CD4-positive, alpha-beta T cell treated with Interleukin-15 for 1 hour (primary cell): ENCODE data around the gene HELQ.
A peak's percentile ranks its signal among the peaks of the same experiment; 100 is the strongest.
"Not testable (repeated sequence)": the region's sequence is repeated elsewhere in the genome, so short reads cannot be mapped to it uniquely, and the experiment has no call there.

Experiments
- DNase-seq: peaks from one replicate; pipeline ENCODE4 v3.0.0-alpha.2; 2020

The HELQ gene

DNA sequence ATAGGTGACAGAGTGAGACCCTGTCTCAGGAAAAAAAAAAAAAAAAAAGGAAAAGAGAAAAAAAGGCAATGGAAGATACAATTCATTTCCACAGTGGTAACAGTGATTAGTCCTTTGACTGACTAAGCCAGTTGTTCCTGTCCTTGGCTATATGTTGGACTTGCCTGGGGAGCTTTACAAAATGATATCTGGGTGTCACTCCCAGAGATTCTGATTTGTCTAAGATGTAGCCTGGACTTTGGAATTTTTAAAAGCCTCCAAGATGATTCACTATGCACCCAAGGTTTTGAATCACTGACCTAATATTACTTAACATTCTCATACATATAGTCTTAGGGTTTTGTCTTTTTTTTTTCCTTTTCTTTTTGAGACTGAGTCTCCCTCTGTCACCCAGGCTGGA lies 16.9 kb downstream of the HELQ start:
- DNase-seq: no peak

DNA sequence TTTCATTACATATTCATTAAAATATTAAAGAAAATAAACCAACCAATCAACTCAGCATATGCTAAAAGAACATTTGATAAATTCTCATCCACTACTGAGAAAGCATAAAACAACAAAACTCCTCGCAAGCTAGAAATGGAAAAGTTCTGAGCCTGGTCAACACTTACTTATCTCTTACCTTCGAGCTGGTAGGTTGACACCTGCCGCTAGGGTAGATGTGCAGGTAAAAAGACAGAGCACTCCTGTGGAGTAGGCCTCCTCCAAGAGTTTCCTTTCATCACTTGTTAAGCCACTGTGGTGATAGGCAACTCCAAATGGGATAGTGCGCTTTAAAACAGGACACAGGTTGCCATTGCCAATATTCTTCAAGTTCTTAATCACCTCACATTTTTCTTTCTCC lies 18.9 kb downstream of the HELQ start:
- DNase-seq: no peak

DNA sequence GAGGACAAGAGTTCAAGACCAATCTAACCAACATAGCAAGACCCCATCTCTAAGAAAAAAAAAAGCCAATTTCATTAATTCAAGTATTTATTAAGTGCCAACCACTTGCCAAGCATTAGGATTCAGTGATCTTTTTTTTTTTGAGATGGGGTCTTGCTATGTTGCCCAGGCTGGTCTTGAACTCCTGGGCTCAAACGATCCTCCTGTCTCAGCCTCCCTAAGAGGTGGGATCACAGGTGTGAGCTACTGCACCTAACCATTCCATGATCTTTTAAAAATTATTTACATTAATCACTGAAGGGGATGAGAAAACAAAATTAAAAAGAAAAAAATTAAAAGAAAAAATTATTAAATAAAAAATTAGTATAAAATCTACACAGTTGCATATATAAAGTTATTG lies 24.4 kb downstream of the HELQ start:
- no peak for DNase-seq

DNA sequence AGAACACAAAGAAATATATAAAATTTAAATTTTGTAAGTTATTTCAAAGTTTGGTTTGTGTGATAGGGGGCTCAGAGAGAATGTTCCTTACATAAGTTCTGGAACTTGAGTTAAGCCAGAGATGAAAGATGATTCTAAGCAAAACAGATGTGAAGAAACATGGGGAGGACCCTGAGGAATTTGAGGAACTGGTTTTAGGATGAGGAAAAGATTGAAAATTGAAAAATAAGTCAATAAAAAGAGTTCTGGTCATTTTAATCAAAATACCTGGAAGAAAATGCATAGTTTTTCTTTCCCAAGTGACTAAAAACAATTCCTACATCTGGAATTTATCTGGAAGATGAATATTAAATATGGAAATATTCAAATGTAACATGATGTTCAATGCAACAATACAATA lies 37.4 kb downstream of the HELQ start:
- no peak for DNase-seq

GRCh38 chr4:83417566-83417965 lies 38.1 kb downstream of the HELQ start:
- no peak for DNase-seq

- no peak for DNase-seq
Measured at GRCh38 chr4:83413676-83414075, 41.9 kb downstream of the HELQ start.

- DNase-seq: no peak
Measured at GRCh38 chr4:83408908-83409307, 46.7 kb downstream of the HELQ start.

- no peak for DNase-seq
Measured at GRCh38 chr4:83405844-83406816, 49.5 kb downstream of the HELQ start.

- DNase-seq: not testable (repeated sequence)
Measured at GRCh38 chr4:83398158-83398557, 57.5 kb downstream of the HELQ start.

GRCh38 chr4:83393908-83394307 lies 61.7 kb downstream of the HELQ start:
- no peak for DNase-seq

- no peak for DNase-seq
Measured at GRCh38 chr4:83392562-83392961, 63.1 kb downstream of the HELQ start.

GRCh38 chr4:83390944-83391343 lies 64.7 kb downstream of the HELQ start:
- DNase-seq: no peak

GRCh38 chr4:83389756-83390505 lies 65.7 kb downstream of the HELQ start:
- no peak for DNase-seq

DNA sequence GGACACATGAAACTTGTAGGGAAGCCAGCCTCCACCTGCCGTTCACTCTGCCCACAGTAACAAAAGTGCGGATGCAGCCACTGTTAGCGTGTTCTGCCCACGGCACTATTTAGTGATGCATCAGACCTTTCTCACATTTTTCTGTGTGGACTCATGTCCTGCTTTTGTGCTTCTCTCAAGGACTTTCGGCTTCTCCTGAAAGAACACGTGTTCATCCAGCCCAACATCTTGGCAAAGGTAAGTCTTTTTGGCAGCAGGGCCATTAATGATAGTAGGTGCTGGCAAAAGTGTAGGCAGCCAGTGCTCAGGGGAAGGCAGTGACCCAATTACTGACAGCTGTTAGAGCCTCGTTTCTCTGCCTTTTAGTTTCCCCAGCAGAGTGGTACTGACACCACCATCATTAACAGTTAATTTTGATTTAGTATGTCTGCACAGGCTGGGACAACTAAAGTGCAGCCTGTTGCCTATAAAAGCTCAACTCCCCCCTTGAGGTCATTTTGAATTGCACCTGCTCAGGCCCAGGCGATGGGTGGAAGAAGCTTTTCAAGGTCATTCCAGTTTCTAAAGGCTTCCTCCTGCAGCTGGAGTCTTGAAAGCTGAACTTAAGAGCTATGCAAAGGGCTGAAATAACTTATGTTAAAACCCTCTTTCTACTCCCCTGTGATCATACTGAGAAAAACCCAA lies 66.4 kb downstream of the HELQ start:
- DNase-seq: no peak

DNA sequence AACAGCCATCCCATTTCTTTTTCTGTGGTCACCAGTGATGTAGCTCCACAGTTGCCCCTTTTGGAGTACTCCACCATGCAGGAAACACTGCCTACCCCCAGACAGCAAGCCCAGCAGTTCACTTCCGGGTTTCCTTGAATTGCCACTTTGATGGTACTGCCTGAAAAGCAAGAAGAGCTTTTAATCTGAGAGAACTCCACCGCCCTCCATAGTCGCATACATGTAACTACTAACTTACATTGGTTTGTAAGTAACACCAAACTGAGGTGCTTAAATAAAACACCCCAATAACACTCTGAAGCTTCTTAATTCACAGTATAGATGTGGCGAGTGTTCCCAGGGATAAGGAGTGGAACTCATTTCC lies 67.3 kb downstream of the HELQ start:
- DNase-seq: peak; percentile 55

- DNase-seq: no peak
Measured at GRCh38 chr4:83387476-83388312, 67.9 kb downstream of the HELQ start.

- no peak for DNase-seq
Measured at GRCh38 chr4:83387012-83387411, 68.6 kb downstream of the HELQ start.

DNA sequence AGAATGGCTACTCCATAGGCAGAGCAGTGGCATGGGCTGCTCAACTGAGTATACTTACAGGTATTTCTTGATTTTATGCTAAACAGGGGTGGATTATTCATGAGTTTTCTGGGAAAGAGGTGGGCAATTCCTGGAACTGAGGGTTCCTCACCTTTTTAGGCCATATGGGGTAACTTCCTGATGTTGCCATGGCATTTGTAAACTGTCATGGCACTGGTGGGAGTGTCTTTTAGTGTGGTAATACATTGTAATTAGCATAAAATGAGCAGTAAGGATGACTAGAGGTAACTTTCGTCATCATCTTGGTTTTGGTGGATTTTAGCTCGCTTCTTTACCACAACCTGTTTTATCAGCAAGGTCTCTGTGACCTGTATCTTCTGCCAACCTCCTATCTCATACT lies 72.8 kb downstream of the HELQ start:
- DNase-seq: no peak

DNA sequence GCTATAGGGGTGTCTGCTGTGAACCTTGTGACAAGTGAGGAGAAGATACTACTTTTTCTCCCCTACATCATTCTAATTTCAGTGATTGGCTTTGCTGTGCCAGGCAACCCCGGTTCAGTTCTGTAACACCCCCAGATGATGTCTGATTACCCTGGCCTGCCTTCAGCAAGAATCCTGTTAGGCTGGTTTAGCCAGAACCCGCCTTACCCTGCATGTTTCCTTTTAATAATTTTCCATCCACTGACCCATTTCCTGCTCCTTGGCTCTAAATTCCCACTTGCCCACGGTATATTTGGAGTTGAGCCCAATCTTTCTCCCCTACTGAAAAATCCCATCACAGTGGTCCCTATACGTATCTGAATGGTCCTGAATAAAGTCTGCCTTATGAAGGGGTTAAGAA lies 74.5 kb downstream of the HELQ start:
- no peak for DNase-seq

DNA sequence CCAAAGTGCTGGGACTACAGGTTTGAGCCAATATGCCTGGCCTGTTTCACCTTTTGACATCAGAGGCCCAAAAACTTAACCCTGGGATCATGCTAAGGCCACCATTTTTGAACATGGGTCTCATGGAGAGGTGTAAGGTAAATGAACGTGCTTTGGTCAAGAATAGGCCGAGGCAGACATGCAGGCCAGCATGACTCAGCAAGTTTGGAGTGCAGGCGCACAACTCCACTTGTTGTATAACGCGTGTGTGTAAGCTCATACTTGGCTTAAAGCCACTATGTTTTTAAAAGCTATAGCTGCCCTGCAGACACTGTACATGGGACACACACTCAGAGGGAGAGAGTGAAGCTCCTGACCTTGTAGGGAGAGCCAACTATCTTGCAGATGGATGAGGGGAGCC lies 77.2 kb downstream of the HELQ start:
- DNase-seq: no peak

GRCh38 chr4:83372931-83373330 lies 82.7 kb downstream of the HELQ start:
- DNase-seq: no peak

DNA sequence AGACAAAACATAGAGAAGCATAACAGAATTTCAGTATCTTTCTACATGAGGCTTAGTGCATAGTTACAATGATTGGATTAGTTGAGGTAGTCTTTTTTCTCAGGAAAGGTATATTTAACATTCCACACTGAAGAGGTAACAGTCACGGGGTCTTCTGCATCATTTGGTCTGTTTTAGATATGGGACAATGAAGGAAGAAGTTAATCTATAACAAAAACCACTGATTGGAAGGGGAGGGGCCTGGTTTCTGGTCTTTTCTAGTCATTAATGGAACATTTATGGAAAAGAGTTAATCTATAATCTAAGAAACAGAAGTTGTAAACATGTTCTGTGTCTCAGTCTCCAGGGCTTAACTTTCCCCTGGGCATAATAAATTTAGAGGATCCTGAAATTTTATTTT lies 83.7 kb downstream of the HELQ start:
- no peak for DNase-seq

DNA sequence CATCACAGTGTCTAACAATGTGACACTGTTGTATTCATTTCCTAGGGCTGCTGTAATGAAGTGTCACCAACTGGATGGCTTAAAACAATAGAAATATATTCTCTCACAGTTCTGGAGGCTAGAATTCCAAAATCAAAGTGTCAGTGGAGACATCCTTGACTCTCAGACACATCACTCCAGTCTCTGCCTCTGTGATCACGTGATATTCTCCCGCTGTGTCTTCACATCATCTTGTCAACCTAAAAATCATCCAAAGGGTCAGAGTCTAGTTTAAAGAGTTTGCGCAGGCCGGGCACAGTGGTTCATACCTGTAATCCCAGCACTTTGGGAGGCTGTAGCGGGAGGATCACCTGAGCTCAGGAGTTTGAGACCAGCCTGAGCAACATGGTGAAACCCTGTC lies 84.4 kb downstream of the HELQ start:
- no peak for DNase-seq
